K562 (cell line): Measurements from ENCODE around the gene NPM3. TPM values are rescaled to one million over a fixed set of nuclear protein-coding genes. Genes with fewer than 3 reads are reported as not detected.

Experiments used
- DNMT1 ChIP-seq: fragments of 450-650 bp; IDR thresholded peaks from 2 replicates; pipeline ENCODE4 v1.6.1; 2016; ENCODE audit warnings: antibody characterized with exemption, mild to moderate bottlenecking
- ELK3 ChIP-seq: fragments of 450-650 bp; formaldehyde crosslinking; IDR thresholded peaks from 2 replicates; pipeline ENCODE4 v1.4.0; 2020; ENCODE audit warnings: mild to moderate bottlenecking
- GATA2 ChIP-seq: sonication (generic); formaldehyde crosslinking; IDR thresholded peaks from 2 replicates; pipeline ENCODE4 v1.4.0; 2020; ENCODE audit warnings: mild to moderate bottlenecking, missing genetic modification reagents
- GTF3C2 ChIP-seq: IDR thresholded peaks from 3 replicates; pipeline ENCODE4 v1.6.1; 2011; ENCODE audit warnings: borderline replicate concordance, mild to moderate bottlenecking, moderate library complexity; ENCODE audit not compliant: insufficient read length; ENCODE audit errors: extremely low read depth
- L3MBTL2 ChIP-seq: fragments of 450-650 bp; IDR thresholded peaks from 2 replicates; pipeline ENCODE4 v1.6.1; 2016; ENCODE audit warnings: mild to moderate bottlenecking, moderate library complexity
- NBN ChIP-seq: fragments of 450-650 bp; IDR thresholded peaks from 2 replicates; pipeline ENCODE4 v1.6.1; 2016; ENCODE audit warnings: low read depth, mild to moderate bottlenecking
- POLR3G ChIP-seq: IDR thresholded peaks from 2 replicates; pipeline ENCODE4 v1.6.1; 2011; ENCODE audit not compliant: insufficient read length, insufficient replicate concordance; ENCODE audit errors: extremely low read depth
- RAD21 ChIP-seq, 2 experiments: fragments of 250-450 bp in 1 of 2; fragments of 450-650 bp in 1 of 2; sonication (Bioruptor Pico) in 1 of 2; formaldehyde crosslinking in 1 of 2; IDR thresholded peaks in 1 of 2; conservative IDR thresholded peaks in 1 of 2; 2 replicates each; pipeline versions ENCODE4 v1.4.0 to v1.8.0; 2020 to 2022; ENCODE audit warnings: mild to moderate bottlenecking in 2 of 2, moderate library complexity in 1 of 2
- polyA plus RNA-seq, 8 experiments: library from polyadenylated mRNA; depleted of rRNA in 4 of 8; stranded (reverse) in 5 of 8; unstranded in 3 of 8; fragments of >200 nt; fragmentation: Nextera tagmentation in 2 of 8; fragmentation: Illumina TruSeq in 1 of 8; extraction: Ambion mirVana in 2 of 8; extraction: Trizol in 1 of 8; gene quantifications; 2 replicates each; pipeline versions ENCODE4 v1.2.1 to v1.2.3, GENCODE V29; 2011 to 2014; ENCODE audit warnings: inconsistent platforms in 1 of 8, missing spikeins in 1 of 8
- total RNA-seq, 7 experiments: library from RNA; depleted of rRNA in 6 of 7; stranded (reverse); fragments of >200 nt in 6 of 7; fragmentation: Illumina TruSeq in 2 of 7; extraction: Trizol in 2 of 7; gene quantifications; 2 replicates each; pipeline versions ENCODE4 v1.2.1 to v1.2.3, GENCODE V29; 2011 to 2021; ENCODE audit warnings: low replicate concordance in 1 of 7
- TF ChIP-seq, protein P1 (sequence below): fragments of 450-650 bp; IDR thresholded peaks from 2 replicates; pipeline ENCODE4 v1.6.1; 2016
- TF ChIP-seq, protein P2 (sequence below), 2 experiments: fragments of 450-650 bp; conservative IDR thresholded peaks; 2 replicates each; pipeline ENCODE4 v1.6.1; 2017; ENCODE audit warnings: mild to moderate bottlenecking in 2 of 2, moderate library complexity in 2 of 2

Gene NPM3
- total and polyA plus RNA-seq, 9 of the 15 experiments (the other 6 are each of a cell fraction or from before 2014, with no cell fraction given): 15.2 to 239 (median 114) TPM

- TF ChIP-seq GTF3C2 (no peak), L3MBTL2 (no peak), POLR3G (no peak), ELK3 (no peak), GATA2 (CRISPR knock-in tag) (peak; percentile 58), RAD21 (CRISPR knock-in tag; conservative IDR thresholded peaks at IDR 0.05 in 1 of 2, IDR thresholded peaks at IDR 0.05 in 1 of 2) (no peak), NBN (no peak), DNMT1 (no peak)
- TF ChIP-seq, protein P1, sequence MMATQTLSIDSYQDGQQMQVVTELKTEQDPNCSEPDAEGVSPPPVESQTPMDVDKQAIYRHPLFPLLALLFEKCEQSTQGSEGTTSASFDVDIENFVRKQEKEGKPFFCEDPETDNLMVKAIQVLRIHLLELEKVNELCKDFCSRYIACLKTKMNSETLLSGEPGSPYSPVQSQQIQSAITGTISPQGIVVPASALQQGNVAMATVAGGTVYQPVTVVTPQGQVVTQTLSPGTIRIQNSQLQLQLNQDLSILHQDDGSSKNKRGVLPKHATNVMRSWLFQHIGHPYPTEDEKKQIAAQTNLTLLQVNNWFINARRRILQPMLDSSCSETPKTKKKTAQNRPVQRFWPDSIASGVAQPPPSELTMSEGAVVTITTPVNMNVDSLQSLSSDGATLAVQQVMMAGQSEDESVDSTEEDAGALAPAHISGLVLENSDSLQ: no peak
- TF ChIP-seq, protein P2, sequence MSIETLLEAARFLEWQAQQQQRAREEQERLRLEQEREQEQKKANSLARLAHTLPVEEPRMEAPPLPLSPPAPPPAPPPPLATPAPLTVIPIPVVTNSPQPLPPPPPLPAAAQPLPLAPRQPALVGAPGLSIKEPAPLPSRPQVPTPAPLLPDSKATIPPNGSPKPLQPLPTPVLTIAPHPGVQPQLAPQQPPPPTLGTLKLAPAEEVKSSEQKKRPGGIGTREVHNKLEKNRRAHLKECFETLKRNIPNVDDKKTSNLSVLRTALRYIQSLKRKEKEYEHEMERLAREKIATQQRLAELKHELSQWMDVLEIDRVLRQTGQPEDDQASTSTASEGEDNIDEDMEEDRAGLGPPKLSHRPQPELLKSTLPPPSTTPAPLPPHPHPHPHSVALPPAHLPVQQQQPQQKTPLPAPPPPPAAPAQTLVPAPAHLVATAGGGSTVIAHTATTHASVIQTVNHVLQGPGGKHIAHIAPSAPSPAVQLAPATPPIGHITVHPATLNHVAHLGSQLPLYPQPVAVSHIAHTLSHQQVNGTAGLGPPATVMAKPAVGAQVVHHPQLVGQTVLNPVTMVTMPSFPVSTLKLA (conservative IDR thresholded peaks at IDR 0.05): 0 out of 4 replicates have a peak, but pooled peaks of 1 of the 2 experiments have one; percentile 22
- TF ChIP-seq, all 486 proteins: peak for 18
Observed at GRCh38 chr10:101797403-101798059, 14.3 kb upstream of the NPM3 start (continued).
